ENCODE results near the gene LMO1.

LMO1 gene

GRCh38 chr11:8256271-8257002 is 7.2 kb downstream of the LMO1 start:
- H3K27ac ChIP-seq (replicated peaks): no peak overlapping the region
- H3K4me3 ChIP-seq (replicated peaks; ENCODE audit: insufficient read depth, low read length): no peak overlapping the region
- TF ChIP-seq REST (IDR thresholded peaks at IDR 0.05; ENCODE audit: insufficient replicate concordance, low read depth) (no peak), CTCF (IDR thresholded peaks at IDR 0.05; ENCODE audit: insufficient read depth, low read length) (no peak), GABPA (IDR thresholded peaks at IDR 0.05; ENCODE audit: low read depth) (no peak), POLR2AphosphoS5 (IDR thresholded peaks at IDR 0.05; ENCODE audit: low read depth) (no peak), SPI1 (IDR thresholded peaks at IDR 0.05; ENCODE audit: borderline replicate concordance, low read depth) (no peak)
- H3K27me3 ChIP-seq (ENCODE audit: insufficient read depth, poor library complexity, severe bottlenecking): peaks cover 17% of the 10 kb centered on the region
- DNase-seq (ENCODE audit: low read depth in 1 of 2, low spot score in 1 of 2): no peak

GRCh38 chr11:8253566-8253965 is 10.1 kb downstream of the LMO1 start:
- Histone ChIP-seq H3K4me3 (replicated peaks; ENCODE audit: insufficient read depth, low read length) (no peak overlapping the region), H3K27ac (replicated peaks) (no peak overlapping the region), H3K27me3 (ENCODE audit: insufficient read depth, poor library complexity, severe bottlenecking) (no peaks in the 10 kb centered on the region)
- TF ChIP-seq SPI1 (IDR thresholded peaks at IDR 0.05; ENCODE audit: borderline replicate concordance, low read depth): no peak
- TF ChIP-seq POLR2AphosphoS5 (IDR thresholded peaks at IDR 0.05; ENCODE audit: low read depth): no peak
- TF ChIP-seq CTCF (IDR thresholded peaks at IDR 0.05; ENCODE audit: insufficient read depth, low read length): no peak
- no peak for TF ChIP-seq REST (IDR thresholded peaks at IDR 0.05; ENCODE audit: insufficient replicate concordance, low read depth)
- TF ChIP-seq GABPA (IDR thresholded peaks at IDR 0.05; ENCODE audit: low read depth): no peak
- no peak for DNase-seq (ENCODE audit: low read depth in 1 of 2, low spot score in 1 of 2)

- TF ChIP-seq GABPA (IDR thresholded peaks at IDR 0.05; ENCODE audit: low read depth) (no peak), SPI1 (IDR thresholded peaks at IDR 0.05; ENCODE audit: borderline replicate concordance, low read depth) (no peak), REST (IDR thresholded peaks at IDR 0.05; ENCODE audit: insufficient replicate concordance, low read depth) (no peak), POLR2AphosphoS5 (IDR thresholded peaks at IDR 0.05; ENCODE audit: low read depth) (no peak), CTCF (IDR thresholded peaks at IDR 0.05; ENCODE audit: insufficient read depth, low read length) (no peak)
- DNase-seq (ENCODE audit: low read depth in 1 of 2, low spot score in 1 of 2): no peak
- no peaks in the 10 kb centered on the region for H3K27me3 ChIP-seq (ENCODE audit: insufficient read depth, poor library complexity, severe bottlenecking)
- H3K27ac ChIP-seq (replicated peaks): no peak overlapping the region
- no peak overlapping the region for H3K4me3 ChIP-seq (replicated peaks; ENCODE audit: insufficient read depth, low read length)
Measured at GRCh38 chr11:8252946-8253345, 10.7 kb downstream of the LMO1 start.

All from HL-60 (cell line).